Ovary (tissue), 3 donors: ENCODE results near the gene MRPL48.

ENCODE experiments used
- POLR2A ChIP-seq: fragments of 450-650 bp; IDR thresholded peaks from one replicate; pipeline ENCODE4 v1.6.1; 2017; ENCODE audit warnings: antibody characterized with exemption, mild to moderate bottlenecking, moderate library complexity
- TF ChIP-seq, protein P1 (sequence below), 3 donors: fragments of 450-650 bp in 2 of 3; fragments of 200-600 bp in 1 of 3; IDR thresholded peaks; one replicate each; pipeline versions ENCODE4 v1.5.1 to v1.8.0; 2016 to 2022; ENCODE audit warnings: antibody characterized with exemption in 3 of 3, mild to moderate bottlenecking in 1 of 3
- donor health status: DM: no; HTN: no; CAD: no.

- TF ChIP-seq, protein P1, sequence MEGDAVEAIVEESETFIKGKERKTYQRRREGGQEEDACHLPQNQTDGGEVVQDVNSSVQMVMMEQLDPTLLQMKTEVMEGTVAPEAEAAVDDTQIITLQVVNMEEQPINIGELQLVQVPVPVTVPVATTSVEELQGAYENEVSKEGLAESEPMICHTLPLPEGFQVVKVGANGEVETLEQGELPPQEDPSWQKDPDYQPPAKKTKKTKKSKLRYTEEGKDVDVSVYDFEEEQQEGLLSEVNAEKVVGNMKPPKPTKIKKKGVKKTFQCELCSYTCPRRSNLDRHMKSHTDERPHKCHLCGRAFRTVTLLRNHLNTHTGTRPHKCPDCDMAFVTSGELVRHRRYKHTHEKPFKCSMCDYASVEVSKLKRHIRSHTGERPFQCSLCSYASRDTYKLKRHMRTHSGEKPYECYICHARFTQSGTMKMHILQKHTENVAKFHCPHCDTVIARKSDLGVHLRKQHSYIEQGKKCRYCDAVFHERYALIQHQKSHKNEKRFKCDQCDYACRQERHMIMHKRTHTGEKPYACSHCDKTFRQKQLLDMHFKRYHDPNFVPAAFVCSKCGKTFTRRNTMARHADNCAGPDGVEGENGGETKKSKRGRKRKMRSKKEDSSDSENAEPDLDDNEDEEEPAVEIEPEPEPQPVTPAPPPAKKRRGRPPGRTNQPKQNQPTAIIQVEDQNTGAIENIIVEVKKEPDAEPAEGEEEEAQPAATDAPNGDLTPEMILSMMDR (IDR thresholded peaks at IDR 0.05): no peak
- TF ChIP-seq POLR2A: no peak
These were observed 105.4 kb downstream of the MRPL48 start for GRCh38 chr11:73893041-73893440.
